Gastroesophageal sphincter (tissue), 4 donors: ENCODE results near the gene COL5A1. TPM values are rescaled to one million over a fixed set of nuclear protein-coding genes. Genes with fewer than 3 reads are reported as not detected.

Experiments used
- ATAC-seq: fragments of 150-250 bp; one replicate; pipeline ENCODE4 v1.9.1; 2016; ENCODE audit warnings: mild to moderate bottlenecking, moderate library complexity
- H3K27ac ChIP-seq, 4 donors: fragments of 200-600 bp; sonication (generic) in 3 of 4; 1 replicate in 3 of 4; 2 replicates in 1 of 4; pipeline ENCODE4 v1.5.1; 2016 to 2019
- H3K27me3 ChIP-seq: fragments of 200-600 bp; sonication (generic); one replicate; pipeline ENCODE4 v1.5.1; 2019
- H3K36me3 ChIP-seq, 2 donors: fragments of 200-600 bp; sonication (generic); one replicate each; pipeline ENCODE4 v1.5.1; 2019; ENCODE audit warnings: control low read depth in 1 of 2
- H3K4me1 ChIP-seq, 3 donors: fragments of 200-600 bp; sonication (generic); 1 replicate in 2 of 3; 2 replicates in 1 of 3; pipeline ENCODE4 v1.5.1; 2016 to 2019; ENCODE audit warnings: control low read depth in 2 of 3
- H3K4me3 ChIP-seq, 2 donors: fragments of 200-600 bp; sonication (generic); one replicate each; pipeline ENCODE4 v1.5.1; 2019; ENCODE audit warnings: mild to moderate bottlenecking in 1 of 2, moderate library complexity in 1 of 2
- H3K9me3 ChIP-seq, 3 donors: fragments of 200-600 bp; sonication (generic); one replicate each; pipeline ENCODE4 v1.5.1; 2017 to 2019; ENCODE audit warnings: control low read depth in 2 of 3
- EP300 ChIP-seq: sonication (generic); formaldehyde crosslinking; IDR thresholded peaks from one replicate; pipeline ENCODE4 v1.6.1; 2017; ENCODE audit warnings: antibody characterized with exemption, mild to moderate bottlenecking
- POLR2A ChIP-seq, 2 donors: fragments of 450-650 bp; IDR thresholded peaks; one replicate each; pipeline ENCODE4 v1.6.1; 2017; ENCODE audit warnings: antibody characterized with exemption in 2 of 2, mild to moderate bottlenecking in 2 of 2, moderate library complexity in 1 of 2
- POLR2AphosphoS5 ChIP-seq: sonication (generic); formaldehyde crosslinking; IDR thresholded peaks from one replicate; pipeline ENCODE4 v1.6.1; 2017; ENCODE audit warnings: antibody characterized with exemption
- WGBS, 2 donors: methylation state at CpG; one replicate each; pipeline ENCODE4 v1.1.5; 2018; ENCODE audit warnings: low coverage in 1 of 2; 5-methylcytosine and 5-hydroxymethylcytosine counted together
- total RNA-seq, 4 donors: library from RNA; depleted of rRNA; stranded (reverse); fragments of >200 nt; gene quantifications; one replicate each; pipeline ENCODE4 v1.1.0, GENCODE V29; 2016
- TF ChIP-seq, protein P1 (sequence below), 4 experiments: fragments of 200-600 bp in 2 of 4; fragments of 450-650 bp in 2 of 4; sonication (generic) in 1 of 4; IDR thresholded peaks; one replicate each; pipeline ENCODE4 v1.5.1; 2017 to 2019; ENCODE audit warnings: antibody characterized with exemption in 4 of 4, mild to moderate bottlenecking in 2 of 4, moderate library complexity in 2 of 4

COL5A1 gene
- total RNA-seq, 4 donors from 2014 or later: 48.5 to 86.4 (median 74.9) TPM

DNA sequence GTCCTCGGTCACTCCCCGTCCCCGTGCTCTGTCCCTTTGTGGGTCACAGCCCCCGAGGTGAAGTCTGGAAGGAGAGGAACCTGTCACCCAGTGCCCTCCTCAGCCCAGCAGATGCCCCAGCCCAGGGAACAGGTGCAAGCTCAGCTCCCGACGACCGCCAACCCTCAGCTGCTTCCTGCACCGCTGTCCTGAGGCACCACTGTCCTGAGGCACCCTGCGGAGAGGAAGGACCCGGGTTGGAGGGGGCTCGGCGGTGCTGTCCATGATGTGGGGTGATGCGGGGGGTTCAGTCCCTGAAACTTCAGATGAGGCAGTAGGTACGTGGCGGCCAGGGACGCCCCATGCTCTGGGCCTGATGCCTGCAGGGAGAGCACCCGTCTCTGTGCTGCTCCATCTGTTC, 81.4 kb downstream of the COL5A1 start:
- no peak for TF ChIP-seq POLR2AphosphoS5
- no peak for TF ChIP-seq EP300
- TF ChIP-seq POLR2A (IDR thresholded peaks at IDR 0.05): no peak
- Histone ChIP-seq H3K4me3 (no peak overlapping the region), H3K36me3 (peaks cover 0 to 29% of the 10 kb centered on the region in 2 donors), H3K4me1 (peaks cover 0 to 76% (median 6%) of the 10 kb centered on the region in 3 donors), H3K27ac (peak overlapping the region in 2 of 4 donors; percentile 30 to 51), H3K27me3 (no peaks in the 10 kb centered on the region), H3K9me3 (no peaks in the 10 kb centered on the region)
- WGBS, 2 donors: no CpG with 5 or more reads among the region's 17 CpGs
- ATAC-seq: no peak

DNA sequence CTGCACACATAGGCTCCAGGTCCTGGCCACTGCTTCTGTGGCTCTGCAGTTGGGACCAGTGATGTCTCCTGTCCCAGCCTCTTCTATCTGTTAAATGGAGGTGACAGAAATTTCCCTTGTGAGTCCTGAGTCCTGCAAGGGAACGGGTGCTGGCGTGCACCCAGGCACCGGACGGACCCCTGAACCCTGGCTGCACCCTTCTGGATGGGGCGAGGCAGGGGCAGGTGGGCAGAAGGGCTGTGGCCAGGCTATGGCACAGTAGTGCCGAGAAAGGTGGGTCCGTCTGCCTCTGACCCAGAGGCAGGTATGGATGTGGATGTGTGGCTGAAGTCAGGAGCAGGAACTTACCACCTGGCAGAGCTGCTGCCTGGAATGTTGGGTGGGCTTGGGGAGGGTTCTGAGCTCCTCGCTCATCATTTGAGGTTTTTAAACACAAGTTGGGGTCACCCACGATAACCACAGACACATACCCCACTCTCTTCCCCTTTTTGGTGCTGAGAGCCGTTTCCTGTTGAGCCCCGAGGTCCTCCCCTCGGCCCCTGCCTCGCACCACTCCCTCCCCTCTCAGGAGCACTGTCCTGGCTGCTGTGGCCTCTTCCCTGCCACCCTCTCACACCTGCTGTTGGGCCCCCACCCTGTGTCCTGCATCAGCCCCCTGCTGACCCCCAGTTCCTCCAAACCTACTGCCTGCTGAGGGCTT, 82.0 kb downstream of the COL5A1 start:
- H3K27me3 ChIP-seq: no peaks in the 10 kb centered on the region
- H3K4me3 ChIP-seq: no peak overlapping the region
- 50 to 60% methylated on average over 1 to 5 of the region's 13 CpGs for WGBS, 2 donors
- H3K4me1 ChIP-seq: peaks cover 0 to 70% (median 6%) of the 10 kb centered on the region in 3 donors
- no peak for TF ChIP-seq POLR2A (IDR thresholded peaks at IDR 0.05)
- no peak for ATAC-seq
- peaks cover 0 to 32% of the 10 kb centered on the region in 2 donors for H3K36me3 ChIP-seq
- no peaks in the 10 kb centered on the region for H3K9me3 ChIP-seq
- peak overlapping the region in 3 of 4 donors; percentile 20 to 51 (median 30) for H3K27ac ChIP-seq

DNA sequence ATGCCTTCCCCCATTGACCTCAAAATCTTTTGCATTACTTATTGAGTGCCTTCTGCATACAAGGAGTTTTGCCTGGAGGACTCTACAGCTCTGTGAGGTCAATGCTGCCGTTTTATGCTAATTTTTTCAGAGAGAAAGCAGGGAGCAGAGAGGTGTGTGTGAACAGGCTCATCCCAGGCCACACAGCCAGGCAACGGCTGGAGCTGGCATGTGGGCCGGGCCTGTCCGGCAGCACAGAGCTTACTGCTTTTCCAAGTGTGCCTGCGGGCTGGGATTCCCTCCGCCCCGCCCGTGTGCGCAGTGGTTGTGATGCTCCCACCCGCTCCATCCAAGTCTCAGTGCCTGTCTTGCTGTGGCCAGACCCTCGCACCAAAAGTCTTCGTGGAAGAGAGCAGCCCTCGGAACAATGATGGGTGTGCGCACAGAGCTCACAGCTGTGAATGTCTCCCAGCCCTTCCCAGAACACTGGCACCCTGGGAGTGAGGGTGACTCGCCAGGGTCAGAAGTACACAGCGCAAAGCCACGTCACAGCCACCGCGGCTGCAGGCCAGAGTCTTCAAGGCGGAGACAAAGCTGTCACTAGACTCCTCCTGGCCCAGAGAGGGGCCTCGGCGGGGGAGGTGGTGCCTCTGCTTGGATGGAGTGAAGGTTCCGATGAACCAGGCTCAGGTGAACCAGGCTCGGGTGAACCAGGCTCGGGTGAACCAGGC, 82.8 kb downstream of the COL5A1 start:
- WGBS, 2 donors: no CpG with 5 or more reads among the region's 25 CpGs
- TF ChIP-seq POLR2A (IDR thresholded peaks at IDR 0.05): no peak
- TF ChIP-seq, protein P1, sequence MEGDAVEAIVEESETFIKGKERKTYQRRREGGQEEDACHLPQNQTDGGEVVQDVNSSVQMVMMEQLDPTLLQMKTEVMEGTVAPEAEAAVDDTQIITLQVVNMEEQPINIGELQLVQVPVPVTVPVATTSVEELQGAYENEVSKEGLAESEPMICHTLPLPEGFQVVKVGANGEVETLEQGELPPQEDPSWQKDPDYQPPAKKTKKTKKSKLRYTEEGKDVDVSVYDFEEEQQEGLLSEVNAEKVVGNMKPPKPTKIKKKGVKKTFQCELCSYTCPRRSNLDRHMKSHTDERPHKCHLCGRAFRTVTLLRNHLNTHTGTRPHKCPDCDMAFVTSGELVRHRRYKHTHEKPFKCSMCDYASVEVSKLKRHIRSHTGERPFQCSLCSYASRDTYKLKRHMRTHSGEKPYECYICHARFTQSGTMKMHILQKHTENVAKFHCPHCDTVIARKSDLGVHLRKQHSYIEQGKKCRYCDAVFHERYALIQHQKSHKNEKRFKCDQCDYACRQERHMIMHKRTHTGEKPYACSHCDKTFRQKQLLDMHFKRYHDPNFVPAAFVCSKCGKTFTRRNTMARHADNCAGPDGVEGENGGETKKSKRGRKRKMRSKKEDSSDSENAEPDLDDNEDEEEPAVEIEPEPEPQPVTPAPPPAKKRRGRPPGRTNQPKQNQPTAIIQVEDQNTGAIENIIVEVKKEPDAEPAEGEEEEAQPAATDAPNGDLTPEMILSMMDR (IDR thresholded peaks at IDR 0.05): no peak
- no peak for TF ChIP-seq EP300
- no peak for TF ChIP-seq POLR2AphosphoS5
- peaks cover 0 to 63% (median 6%) of the 10 kb centered on the region in 3 donors for H3K4me1 ChIP-seq
- no peak overlapping the region for H3K4me3 ChIP-seq
- H3K27me3 ChIP-seq: no peaks in the 10 kb centered on the region
- ATAC-seq: peak; percentile 39
- H3K9me3 ChIP-seq: no peaks in the 10 kb centered on the region
- H3K36me3 ChIP-seq: peaks cover 0 to 31% of the 10 kb centered on the region in 2 donors
- H3K27ac ChIP-seq: peak overlapping the region in 3 of 4 donors; percentile 20 to 51 (median 30)

DNA sequence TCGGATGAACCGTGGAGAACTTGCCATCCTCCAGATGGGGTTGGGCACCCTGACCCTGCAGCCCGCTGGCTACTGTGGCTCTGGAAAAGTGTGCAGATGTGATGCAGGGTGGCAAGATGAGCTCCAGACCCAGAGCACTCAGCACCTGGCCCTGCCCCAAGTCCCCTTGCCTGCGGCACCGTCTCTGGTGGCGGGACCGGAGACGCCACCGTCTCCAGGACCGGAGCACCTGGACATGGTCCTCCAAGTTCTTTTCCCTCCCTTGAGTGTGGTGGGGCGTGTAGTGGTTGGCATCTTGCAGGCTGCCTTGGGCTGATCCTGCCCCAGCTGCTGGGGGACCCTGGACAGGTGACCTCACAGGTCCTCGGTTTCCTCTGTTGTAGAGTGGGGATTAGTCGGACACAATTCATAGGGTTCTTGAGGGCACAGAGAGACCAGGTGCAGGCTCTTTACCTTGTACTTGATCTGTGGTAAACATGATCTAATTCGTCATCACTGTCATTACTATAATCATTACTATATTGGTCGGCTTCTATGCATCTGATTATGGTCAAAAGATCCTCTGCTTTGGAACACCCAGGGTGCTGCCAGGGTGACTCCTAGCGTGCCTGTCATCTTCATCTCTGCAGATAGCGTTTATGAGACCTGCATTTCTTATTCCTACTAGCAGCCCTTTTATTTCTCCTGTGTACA, 83.5 kb downstream of the COL5A1 start:
- TF ChIP-seq POLR2AphosphoS5 (no peak), EP300 (no peak), POLR2A (IDR thresholded peaks at IDR 0.05) (no peak)
- TF ChIP-seq, protein P1 (IDR thresholded peaks at IDR 0.05): no peak
- 71 to 79% methylated on average over 1 to 6 of the region's 17 CpGs for WGBS, 2 donors
- no peak for ATAC-seq
- H3K9me3 ChIP-seq: no peaks in the 10 kb centered on the region
- H3K4me1 ChIP-seq: peaks cover 0 to 60% (median 8%) of the 10 kb centered on the region in 3 donors
- no peaks in the 10 kb centered on the region for H3K27me3 ChIP-seq
- peaks cover 0 to 29% of the 10 kb centered on the region in 2 donors for H3K36me3 ChIP-seq
- H3K4me3 ChIP-seq: no peak overlapping the region
- H3K27ac ChIP-seq: peak overlapping the region in 3 of 4 donors; percentile 20 to 51 (median 30)

DNA sequence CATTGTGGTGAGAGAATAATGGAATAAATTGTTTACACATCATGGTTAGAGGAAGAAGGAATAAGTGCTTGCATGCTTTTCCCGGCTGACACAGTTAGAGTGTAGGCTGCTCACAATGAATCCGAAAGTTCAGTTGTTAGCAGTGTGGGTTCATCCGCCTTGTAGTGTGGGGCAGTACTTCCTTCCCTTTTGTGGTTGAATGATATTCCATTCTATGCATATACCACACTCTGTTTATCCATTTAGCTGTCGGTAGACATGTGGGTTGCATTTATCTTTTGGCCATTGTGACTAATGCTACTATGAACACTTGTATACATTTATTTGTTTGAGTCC, 84.0 kb downstream of the COL5A1 start:
- ATAC-seq: no peak
- WGBS, 2 donors: 47 to 63% methylated on average over 4 of the region's 4 CpGs
- Histone ChIP-seq H3K27ac (no peak overlapping the region), H3K9me3 (no peaks in the 10 kb centered on the region), H3K36me3 (peaks cover 0 to 31% of the 10 kb centered on the region in 2 donors), H3K27me3 (no peaks in the 10 kb centered on the region), H3K4me3 (no peak overlapping the region), H3K4me1 (peaks cover 0 to 60% (median 13%) of the 10 kb centered on the region in 3 donors)
- TF ChIP-seq EP300 (no peak), POLR2AphosphoS5 (no peak), POLR2A (IDR thresholded peaks at IDR 0.05) (no peak)
- TF ChIP-seq, protein P1 (IDR thresholded peaks at IDR 0.05): no peak
